Measurements from ENCODE around the gene ANKS6. TPM values are rescaled to one million over a fixed set of nuclear protein-coding genes. Genes with fewer than 3 reads are reported as not detected.

ANKS6 gene
- total RNA-seq, 1 experiment from 2014 or later: 21.8 TPM

DNA sequence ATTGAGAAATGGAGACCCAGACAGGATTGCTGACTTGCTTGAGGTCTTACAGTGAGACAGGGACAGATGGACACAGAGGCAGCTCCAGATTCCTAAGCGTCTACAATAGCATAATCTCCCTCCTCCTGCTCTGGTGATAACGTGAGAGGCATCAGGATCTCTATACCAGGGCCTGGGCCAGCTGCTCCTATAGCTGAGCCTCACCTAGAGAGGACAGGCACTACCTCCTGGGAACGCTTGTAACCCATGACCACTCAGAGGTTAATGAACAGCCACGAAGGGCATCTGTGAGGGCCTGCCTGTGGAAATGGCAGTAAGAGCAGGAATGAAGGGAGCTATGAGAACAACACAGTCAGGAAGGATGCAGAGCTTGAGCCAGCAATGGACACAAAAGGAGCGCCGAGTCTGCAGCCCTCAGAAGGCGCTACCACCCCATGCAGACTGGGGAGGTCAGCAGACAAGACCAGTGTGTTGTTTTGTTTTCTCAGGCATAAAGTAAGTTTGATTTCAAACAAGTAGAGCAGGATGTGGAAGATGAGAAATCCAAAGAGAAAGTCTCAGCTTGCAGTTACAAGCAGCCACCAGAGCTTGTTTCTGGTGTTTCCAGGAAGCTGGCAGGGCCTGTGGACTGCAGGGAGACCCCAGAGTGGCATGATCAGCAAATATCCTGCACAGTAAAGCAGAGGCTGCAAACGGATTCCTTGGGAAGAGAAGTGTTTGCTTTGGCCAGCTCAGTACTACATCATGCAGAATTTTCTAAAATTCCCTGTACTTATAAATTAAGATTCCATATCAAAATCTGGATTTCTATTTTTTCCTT is 17.4 kb downstream of the ANKS6 start:
- no peaks in the 10 kb centered on the region for H3K27me3 Mint-ChIP-seq (ENCODE audit: insufficient read depth, unreplicated experiment)
- intact Hi-C loops (cut with micrococcal nuclease): no loop called here
- POLR2A ChIA-PET: interaction anchor here (0.6 kb wide), 1 partner anchor 363 kb away, joined by 3 read pairs; no protein-coding TSS in a partner anchor
- H3K4me3 Mint-ChIP-seq (ENCODE audit: unreplicated experiment): no peak overlapping the region
- H3K36me3 Mint-ChIP-seq (ENCODE audit: insufficient read depth, unreplicated experiment): peaks cover 22% of the 10 kb centered on the region
- CTCF ChIA-PET: interaction anchor here (0.5 to 7.0 kb wide), 6 partner anchors 12 to 472 kb away, joined by 3 to 103 read pairs (median 4); no protein-coding TSS in a partner anchor
- TF ChIP-seq, protein P1, sequence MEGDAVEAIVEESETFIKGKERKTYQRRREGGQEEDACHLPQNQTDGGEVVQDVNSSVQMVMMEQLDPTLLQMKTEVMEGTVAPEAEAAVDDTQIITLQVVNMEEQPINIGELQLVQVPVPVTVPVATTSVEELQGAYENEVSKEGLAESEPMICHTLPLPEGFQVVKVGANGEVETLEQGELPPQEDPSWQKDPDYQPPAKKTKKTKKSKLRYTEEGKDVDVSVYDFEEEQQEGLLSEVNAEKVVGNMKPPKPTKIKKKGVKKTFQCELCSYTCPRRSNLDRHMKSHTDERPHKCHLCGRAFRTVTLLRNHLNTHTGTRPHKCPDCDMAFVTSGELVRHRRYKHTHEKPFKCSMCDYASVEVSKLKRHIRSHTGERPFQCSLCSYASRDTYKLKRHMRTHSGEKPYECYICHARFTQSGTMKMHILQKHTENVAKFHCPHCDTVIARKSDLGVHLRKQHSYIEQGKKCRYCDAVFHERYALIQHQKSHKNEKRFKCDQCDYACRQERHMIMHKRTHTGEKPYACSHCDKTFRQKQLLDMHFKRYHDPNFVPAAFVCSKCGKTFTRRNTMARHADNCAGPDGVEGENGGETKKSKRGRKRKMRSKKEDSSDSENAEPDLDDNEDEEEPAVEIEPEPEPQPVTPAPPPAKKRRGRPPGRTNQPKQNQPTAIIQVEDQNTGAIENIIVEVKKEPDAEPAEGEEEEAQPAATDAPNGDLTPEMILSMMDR (IDR thresholded peaks at IDR 0.05; ENCODE audit: unreplicated experiment): no peak
- BruUV-seq (replicated peaks): no TSS peak
- H3K4me1 Mint-ChIP-seq (ENCODE audit: insufficient read depth, unreplicated experiment): peaks cover 14% of the 10 kb centered on the region
- no peak for DNase-seq (ENCODE audit: unreplicated experiment)
- H3K27ac Mint-ChIP-seq (ENCODE audit: low read depth, unreplicated experiment): no peak overlapping the region
- no peaks in the 10 kb centered on the region for H3K9me3 Mint-ChIP-seq (ENCODE audit: unreplicated experiment)

DNA sequence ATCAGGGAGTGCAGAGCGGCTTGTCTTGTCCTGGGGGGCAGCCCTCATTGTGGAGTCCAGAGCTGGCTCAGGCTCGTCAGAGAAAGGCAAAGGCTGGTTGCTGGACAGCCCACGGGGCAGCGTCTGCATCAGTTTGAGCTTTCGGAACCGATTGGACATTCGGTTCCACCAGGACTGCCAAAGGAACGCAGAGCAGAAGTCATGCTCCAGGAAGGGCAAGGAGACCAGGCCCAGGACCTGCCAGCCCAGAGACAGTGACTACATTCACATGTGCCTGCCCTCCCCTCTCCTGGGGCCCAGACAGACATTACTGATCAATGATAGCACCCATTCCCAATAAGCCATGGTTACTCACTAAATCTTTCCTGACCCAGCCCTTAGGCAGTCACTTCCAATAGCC is 18.1 kb downstream of the ANKS6 start:
- no peaks in the 10 kb centered on the region for H3K27me3 Mint-ChIP-seq (ENCODE audit: insufficient read depth, unreplicated experiment)
- POLR2A ChIA-PET: interaction anchor here (0.6 kb wide), 2 partner anchors 362 to 623 kb away, joined by 3 read pairs; no protein-coding TSS in a partner anchor

DNA sequence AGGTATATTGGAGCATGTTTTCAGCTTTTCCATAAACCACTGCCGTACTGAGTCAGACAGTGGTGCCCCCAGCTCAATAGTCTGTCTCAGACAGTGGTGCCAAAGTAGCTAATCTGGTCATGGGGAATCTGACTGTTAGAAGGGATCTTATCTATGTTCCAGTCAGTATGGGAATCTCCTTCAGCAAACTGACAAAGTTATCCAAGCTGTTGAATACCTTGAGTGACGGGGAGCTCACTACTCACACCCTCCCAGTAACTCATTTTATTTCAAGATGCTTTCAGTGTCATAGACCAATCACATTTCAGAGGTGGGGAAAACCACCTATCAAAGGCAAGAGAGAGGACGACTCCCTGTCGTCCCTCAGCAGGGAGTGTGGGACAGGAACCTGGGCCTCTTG is 18.7 kb downstream of the ANKS6 start:
- intact Hi-C loops (cut with micrococcal nuclease): no loop called here
- H3K27ac Mint-ChIP-seq (ENCODE audit: low read depth, unreplicated experiment): no peak overlapping the region
- ChIA-PET POLR2A (interaction anchor here (0.6 kb wide), 1 partner anchor 624 kb away, joined by 3 read pairs; no protein-coding TSS in a partner anchor), CTCF (interaction anchor here (0.6 to 7.0 kb wide), 4 partner anchors 11 to 462 kb away, joined by 3 to 103 read pairs (median 43); no protein-coding TSS in a partner anchor)
- no peaks in the 10 kb centered on the region for H3K27me3 Mint-ChIP-seq (ENCODE audit: insufficient read depth, unreplicated experiment)
- peaks cover 10% of the 10 kb centered on the region for H3K4me1 Mint-ChIP-seq (ENCODE audit: insufficient read depth, unreplicated experiment)
- H3K36me3 Mint-ChIP-seq (ENCODE audit: insufficient read depth, unreplicated experiment): peaks cover 10% of the 10 kb centered on the region
- H3K9me3 Mint-ChIP-seq (ENCODE audit: unreplicated experiment): no peaks in the 10 kb centered on the region
- BruUV-seq (replicated peaks): no TSS peak
- no peak overlapping the region for H3K4me3 Mint-ChIP-seq (ENCODE audit: unreplicated experiment)
- TF ChIP-seq, protein P1 (IDR thresholded peaks at IDR 0.05; ENCODE audit: unreplicated experiment): no peak
- no peak for DNase-seq (ENCODE audit: unreplicated experiment)

More for the DNA sequence above, 18.1 kb downstream of the ANKS6 start:
- no peaks in the 10 kb centered on the region for H3K9me3 Mint-ChIP-seq (ENCODE audit: unreplicated experiment)
- intact Hi-C loops (cut with micrococcal nuclease): no loop called here
- no peak overlapping the region for H3K27ac Mint-ChIP-seq (ENCODE audit: low read depth, unreplicated experiment)
- peaks cover 14% of the 10 kb centered on the region for H3K4me1 Mint-ChIP-seq (ENCODE audit: insufficient read depth, unreplicated experiment)
- TF ChIP-seq, protein P1 (IDR thresholded peaks at IDR 0.05; ENCODE audit: unreplicated experiment): no peak
- H3K4me3 Mint-ChIP-seq (ENCODE audit: unreplicated experiment): no peak overlapping the region
- H3K36me3 Mint-ChIP-seq (ENCODE audit: insufficient read depth, unreplicated experiment): peaks cover 16% of the 10 kb centered on the region
- CTCF ChIA-PET: interaction anchor here (0.5 to 7.0 kb wide), 6 partner anchors 12 to 471 kb away, joined by 3 to 103 read pairs (median 22); no protein-coding TSS in a partner anchor
- DNase-seq (ENCODE audit: unreplicated experiment): no peak
- no TSS peak for BruUV-seq (replicated peaks)

DNA sequence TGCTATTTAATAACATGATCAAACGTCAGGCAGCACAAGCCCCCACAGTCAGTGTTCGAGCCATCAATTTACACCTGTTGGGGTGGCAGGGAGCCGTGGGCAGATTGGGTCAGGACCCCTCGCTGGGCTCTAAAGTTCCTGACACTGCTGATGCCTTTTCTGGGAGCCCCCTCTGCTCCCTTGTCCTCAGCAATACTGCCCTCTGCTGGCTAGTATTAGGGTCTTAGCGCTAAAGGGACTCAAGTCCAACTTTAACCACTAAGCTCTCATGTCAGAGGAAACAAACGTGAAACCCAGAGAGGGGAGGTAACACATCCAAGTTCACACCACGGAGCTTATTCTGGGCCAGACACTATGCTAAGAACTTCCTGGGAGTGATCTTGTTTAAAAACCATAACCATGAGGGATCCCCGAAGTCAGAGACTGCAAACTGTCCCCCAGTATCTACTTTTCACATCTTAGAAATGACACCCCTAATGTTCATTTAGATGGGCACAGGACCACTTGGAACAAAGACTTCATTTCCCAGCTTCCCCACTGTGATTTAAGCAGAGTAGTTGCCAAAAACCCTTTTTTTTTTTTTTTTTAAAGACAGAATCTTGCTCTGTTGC is 20.4 kb downstream of the ANKS6 start:
- BruUV-seq (replicated peaks): no TSS peak
- intact Hi-C loops (cut with micrococcal nuclease): loop anchor here (1.0 kb wide), 1 partner anchor 461 kb away; no protein-coding TSS in a partner anchor
- DNase-seq (ENCODE audit: unreplicated experiment): peak; percentile 70
- ChIA-PET POLR2A (interaction anchor here (1.6 kb wide), 1 partner anchor 16 kb away, joined by 3 read pairs; no protein-coding TSS in a partner anchor), CTCF (interaction anchor here (0.5 to 7.0 kb wide), 36 partner anchors 8 to 1387 kb away, joined by 3 to 103 read pairs (median 4); no protein-coding TSS in a partner anchor)
- TF ChIP-seq, protein P1 (IDR thresholded peaks at IDR 0.05; ENCODE audit: unreplicated experiment): peak; percentile 69
- no peaks in the 10 kb centered on the region for H3K4me1 Mint-ChIP-seq (ENCODE audit: insufficient read depth, unreplicated experiment)
- H3K9me3 Mint-ChIP-seq (ENCODE audit: unreplicated experiment): no peaks in the 10 kb centered on the region
- no peak overlapping the region for H3K4me3 Mint-ChIP-seq (ENCODE audit: unreplicated experiment)
- peaks cover 11% of the 10 kb centered on the region for H3K36me3 Mint-ChIP-seq (ENCODE audit: insufficient read depth, unreplicated experiment)
- no peak overlapping the region for H3K27ac Mint-ChIP-seq (ENCODE audit: low read depth, unreplicated experiment)
- H3K27me3 Mint-ChIP-seq (ENCODE audit: insufficient read depth, unreplicated experiment): no peaks in the 10 kb centered on the region
